ENCODE data around the gene SEMA6A.

- TF ChIP-seq GATA2 (IDR thresholded peaks at IDR 0.05; ENCODE audit: low read depth, low read length) = peak; percentile 30; the same call in 1 of the 2 replicates
- no peak for TF ChIP-seq GATA3 (IDR thresholded peaks at IDR 0.05; ENCODE audit: low read depth, low read length)
These were observed 137.8 kb downstream of the SEMA6A start for GRCh38 chr5:116436674-116437350.
